Measurements from ENCODE around the gene C1orf198. TPM values are rescaled to one million over a fixed set of nuclear protein-coding genes. Genes with fewer than 3 reads are reported as not detected.

Gene C1orf198
- total RNA-seq, 1 experiment from 2014 or later: 22.9 TPM

GRCh38 chr1:230855886-230856285, 12.4 kb downstream of the C1orf198 start:
- no peaks in the 10 kb centered on the region for H4K20me1 ChIP-seq (ENCODE audit: insufficient read depth)
- peaks cover 33% of the 10 kb centered on the region for H3K79me2 ChIP-seq (ENCODE audit: insufficient read depth, low read length)
- H3K9me2 ChIP-seq (ENCODE audit: insufficient read depth): no peaks in the 10 kb centered on the region
- H3K4me2 ChIP-seq (ENCODE audit: low read length): no peak overlapping the region
- ChIA-PET CTCF (no interaction called here), RAD21 (ENCODE audit: low non-redundant PET in 1 of 2, low total read pairs in 2 of 2, uncharacterized antibody in 2 of 2, unreplicated experiment in 2 of 2) (no interaction called here), POLR2A (no interaction called here)
- ATAC-seq: no peak
- H3K9me3 ChIP-seq (ENCODE audit: control insufficient read depth in 1 of 2, insufficient read depth in 1 of 2, low read depth in 1 of 2, low read length in 2 of 2): no peaks in the 10 kb centered on the region
- BruUV-seq (replicated peaks): no TSS peak
- no peak overlapping the region for H3K4me3 ChIP-seq (replicated peaks in 1 of 2; ENCODE audit: low read depth in 1 of 2, low read length in 2 of 2)
- no peak overlapping the region for H3K27ac ChIP-seq (ENCODE audit: low read depth, low read length)
- no peaks in the 10 kb centered on the region; a peak in 2 of 4 replicates for H3K36me3 ChIP-seq (ENCODE audit: control insufficient read depth in 1 of 2, insufficient read depth in 2 of 2, low read length in 2 of 2)
- TF ChIP-seq SIN3A (IDR thresholded peaks at IDR 0.05; ENCODE audit: low read depth): no peak
- no peak overlapping the region for H3K9ac ChIP-seq (ENCODE audit: low read length)
- no peak for DNase-seq (ENCODE audit: low read depth, low spot score)
- peaks cover 9 to 15% of the 10 kb centered on the region in 2 experiments; a peak in 3 of 4 replicates for H3K4me1 ChIP-seq (ENCODE audit: control insufficient read depth in 1 of 2, insufficient read depth in 2 of 2, low read length in 2 of 2)
- no peaks in the 10 kb centered on the region for H3K27me3 ChIP-seq (ENCODE audit: insufficient read depth, low read length)
- H2AFZ ChIP-seq (ENCODE audit: low read depth, low read length, poor library complexity, severe bottlenecking): no peak overlapping the region
- intact Hi-C loops (cut with micrococcal nuclease): no loop called here

- no peak overlapping the region for H3K4me2 ChIP-seq (ENCODE audit: low read length)
- no TSS peak for BruUV-seq (replicated peaks)
- peaks cover 22 to 30% of the 10 kb centered on the region in 2 experiments for H3K4me1 ChIP-seq (ENCODE audit: control insufficient read depth in 1 of 2, insufficient read depth in 2 of 2, low read length in 2 of 2)
- DNase-seq (ENCODE audit: low read depth, low spot score): no peak
- H3K27ac ChIP-seq (ENCODE audit: low read depth, low read length): no peak overlapping the region
- no peaks in the 10 kb centered on the region; a peak in 2 of 4 replicates for H3K36me3 ChIP-seq (ENCODE audit: control insufficient read depth in 1 of 2, insufficient read depth in 2 of 2, low read length in 2 of 2)
- no peak for TF ChIP-seq ZBTB33 (IDR thresholded peaks at IDR 0.05; ENCODE audit: extremely low read depth, insufficient replicate concordance, low read length)
- no peak for TF ChIP-seq CTCF (IDR thresholded peaks at IDR 0.05 in 2 of 3, conservative IDR thresholded peaks at IDR 0.05 in 1 of 3; ENCODE audit: borderline replicate concordance in 1 of 3, insufficient read depth in 1 of 3, low read depth in 2 of 3, low read length in 2 of 3)
- TF ChIP-seq EGR1 (IDR thresholded peaks at IDR 0.05; ENCODE audit: low read depth): no peak
- no peaks in the 10 kb centered on the region for H3K9me3 ChIP-seq (ENCODE audit: control insufficient read depth in 1 of 2, insufficient read depth in 1 of 2, low read depth in 1 of 2, low read length in 2 of 2)
- ChIA-PET CTCF (no interaction called here), RAD21 (ENCODE audit: low non-redundant PET in 1 of 2, low total read pairs in 2 of 2, uncharacterized antibody in 2 of 2, unreplicated experiment in 2 of 2) (no interaction called here), POLR2A (no interaction called here)
- no peak overlapping the region for H3K9ac ChIP-seq (ENCODE audit: low read length)
- H3K9me2 ChIP-seq (ENCODE audit: insufficient read depth): no peaks in the 10 kb centered on the region
- peaks cover 22% of the 10 kb centered on the region; the same call in 1 of the 2 replicates for H3K79me2 ChIP-seq (ENCODE audit: insufficient read depth, low read length)
- no peaks in the 10 kb centered on the region for H3K27me3 ChIP-seq (ENCODE audit: insufficient read depth, low read length)
- H4K20me1 ChIP-seq (ENCODE audit: insufficient read depth): no peaks in the 10 kb centered on the region
- intact Hi-C loops (cut with micrococcal nuclease): no loop called here
- no peak for ATAC-seq
- H2AFZ ChIP-seq (ENCODE audit: low read depth, low read length, poor library complexity, severe bottlenecking): no peak overlapping the region
- no peak overlapping the region for H3K4me3 ChIP-seq (replicated peaks in 1 of 2; ENCODE audit: low read depth in 1 of 2, low read length in 2 of 2)
These were observed 13.9 kb downstream of the C1orf198 start for GRCh38 chr1:230854423-230854822.

Measured in HCT116 (cell line).